IMR-90 (cell line): Measurements from ENCODE around the gene KRT6A. TPM values are rescaled to one million over a fixed set of nuclear protein-coding genes. Genes with fewer than 3 reads are reported as not detected.

Experiments used
- ATAC-seq: fragments of 200-7000 bp; cut with Tn5 transposase; 2 replicates; pipeline ENCODE4 v1.9.1; 2020; ENCODE audit warnings: low read depth, mild to moderate bottlenecking, moderate library complexity
- BruUV-seq: library from RNA; stranded (reverse); fragments of 400-500 nt; replicated peaks from 2 replicates; lab custom pipeline; 2021; lab: Mats Ljungman, UMichigan
- CTCF ChIA-PET: fragments of 300-600 bp; formaldehyde crosslinking; extraction: SDS; loops from one replicate; lab custom pipeline; 2021; ENCODE audit warnings: antibody characterized with exemption; lab: Yijun Ruan, JAX
- POLR2A ChIA-PET: fragments of 300-600 bp; sonication (Branson Sonifier 250); formaldehyde crosslinking; loops from one replicate; lab custom pipeline; 2022; ENCODE audit warnings: antibody characterized with exemption; ENCODE audit not compliant: unreplicated experiment; lab: Charles Lee
- DNase-seq: peaks from one replicate; pipeline ENCODE4 v3.0.0; 2013
- H2AFZ ChIP-seq: replicated peaks from 2 replicates; pipeline ENCODE3; 2013; ENCODE audit warnings: low read length, mild to moderate bottlenecking; ENCODE audit not compliant: poor library complexity
- H2AK5ac ChIP-seq: 2 replicates; pipeline ENCODE4 v1.6.1; 2013; ENCODE audit warnings: low read depth, low read length, inconsistent platforms
- H2AK9ac ChIP-seq: replicated peaks from 2 replicates; pipeline ENCODE3; 2013; ENCODE audit warnings: mild to moderate bottlenecking, low read depth, low read length, moderate library complexity; ENCODE audit not compliant: poor library complexity
- H2BK120ac ChIP-seq: 2 replicates; pipeline ENCODE4 v1.6.1; 2013; ENCODE audit warnings: low read depth, low read length, inconsistent platforms
- H2BK15ac ChIP-seq: 3 replicates; pipeline ENCODE4 v1.6.1; 2013; ENCODE audit warnings: low read depth, low read length, inconsistent platforms
- H2BK20ac ChIP-seq: 2 replicates; pipeline ENCODE4 v1.6.1; 2013; ENCODE audit warnings: low read depth, mild to moderate bottlenecking, inconsistent platforms, low read length, moderate library complexity
- H2BK5ac ChIP-seq: 2 replicates; pipeline ENCODE4 v1.6.1; 2013; ENCODE audit warnings: mild to moderate bottlenecking, low read depth, low read length, inconsistent platforms; ENCODE audit not compliant: poor library complexity, severe bottlenecking
- H3K14ac ChIP-seq: replicated peaks from 2 replicates; pipeline ENCODE4 v1.6.1; 2013; ENCODE audit warnings: low read depth, low read length, inconsistent platforms
- H3K18ac ChIP-seq: 2 replicates; pipeline ENCODE4 v1.6.1; 2013; ENCODE audit warnings: low read depth, low read length, control low read depth
- H3K23ac ChIP-seq: 2 replicates; pipeline ENCODE4 v1.6.1; 2013; ENCODE audit warnings: low read depth, low read length, inconsistent platforms
- H3K27ac ChIP-seq: 2 replicates; pipeline ENCODE4 v1.5.1; 2013; ENCODE audit warnings: mild to moderate bottlenecking, control low read depth, low read length; ENCODE audit not compliant: insufficient read depth
- H3K27me3 ChIP-seq: 2 replicates; pipeline ENCODE4 v1.6.1; 2013; ENCODE audit warnings: low read length; ENCODE audit not compliant: control insufficient read depth, insufficient read depth
- H3K36me3 ChIP-seq: 2 replicates; pipeline ENCODE4 v1.6.1; 2013; ENCODE audit warnings: low read length, mixed read lengths; ENCODE audit not compliant: control insufficient read depth, insufficient read depth
- H3K4ac ChIP-seq: 2 replicates; pipeline ENCODE4 v1.6.1; 2013; ENCODE audit warnings: low read depth, low read length, inconsistent platforms
- H3K4me1 ChIP-seq: 2 replicates; pipeline ENCODE4 v1.6.1; 2013; ENCODE audit warnings: low read length, mixed read lengths; ENCODE audit not compliant: control insufficient read depth, insufficient read depth
- H3K4me2 ChIP-seq: 2 replicates; pipeline ENCODE4 v1.6.1; 2013; ENCODE audit warnings: low read depth, mild to moderate bottlenecking, control low read depth, low read length, moderate library complexity
- H3K4me3 ChIP-seq: 2 replicates; pipeline ENCODE4 v1.5.1; 2013; ENCODE audit warnings: low read depth, mild to moderate bottlenecking, control low read depth, low read length, moderate library complexity; ENCODE audit not compliant: insufficient read depth
- H3K56ac ChIP-seq: 2 replicates; pipeline ENCODE4 v1.6.1; 2013; ENCODE audit warnings: low read length, inconsistent platforms; ENCODE audit not compliant: insufficient read depth; ENCODE audit errors: extremely low read depth
- H3K79me1 ChIP-seq, 2 experiments: 2 replicates each; pipeline ENCODE4 v1.6.1; 2013; ENCODE audit warnings: low read length in 2 of 2, inconsistent platforms in 1 of 2, low read depth in 1 of 2
- H3K9ac ChIP-seq: 2 replicates; pipeline ENCODE4 v1.6.1; 2013; ENCODE audit warnings: low read depth, low read length, control low read depth
- H3K9me1 ChIP-seq: 2 replicates; pipeline ENCODE4 v1.6.1; 2013; ENCODE audit warnings: low read length, inconsistent platforms; ENCODE audit not compliant: insufficient read depth
- H3K9me3 ChIP-seq: 2 replicates; pipeline ENCODE4 v1.6.1; 2013; ENCODE audit warnings: low read length; ENCODE audit not compliant: control insufficient read depth, insufficient read depth
- H4K20me1 ChIP-seq: 2 replicates; pipeline ENCODE4 v1.6.1; 2013; ENCODE audit warnings: low read length, inconsistent platforms; ENCODE audit not compliant: insufficient read depth
- H4K5ac ChIP-seq: 2 replicates; pipeline ENCODE4 v1.6.1; 2013; ENCODE audit warnings: mild to moderate bottlenecking, low read depth, low read length, control low read depth
- H4K8ac ChIP-seq, 2 experiments: 2 replicates each; pipeline ENCODE4 v1.6.1; 2013; ENCODE audit warnings: low read depth in 2 of 2, low read length in 2 of 2, control low read depth in 1 of 2, inconsistent platforms in 1 of 2
- H4K91ac ChIP-seq: 2 replicates; pipeline ENCODE4 v1.6.1; 2013; ENCODE audit warnings: low read depth, low read length, inconsistent platforms; ENCODE audit not compliant: insufficient read depth
- ELK1 ChIP-seq: fragments of 150-350 bp; IDR thresholded peaks from 2 replicates; pipeline ENCODE4 v1.6.1; 2016; ENCODE audit warnings: low read depth, mild to moderate bottlenecking, low read length, moderate library complexity, borderline replicate concordance
- MAFK ChIP-seq: IDR thresholded peaks from 2 replicates; pipeline ENCODE4 v1.6.1; 2012; ENCODE audit warnings: low read depth, low read length, improper control_type of control experiment
- RCOR1 ChIP-seq: IDR thresholded peaks from 2 replicates; pipeline ENCODE4 v1.6.1; 2012; ENCODE audit warnings: mild to moderate bottlenecking, low read length, improper control_type of control experiment; ENCODE audit not compliant: insufficient replicate concordance
- SMC3 ChIP-seq: fragments of 150-350 bp; IDR thresholded peaks from 2 replicates; pipeline ENCODE4 v1.6.1; 2016; ENCODE audit warnings: low read depth, mild to moderate bottlenecking, antibody characterized with exemption, low read length, moderate library complexity
- WGBS, 2 experiments: methylation state at CpG; one replicate each; pipeline versions ENCODE4 v1.1.5 to v1.1.7; 2013; ENCODE audit warnings: missing lambda C conversion rate in 2 of 2; ENCODE audit not compliant: insufficient read length in 1 of 2; ENCODE audit errors: extremely low coverage in 2 of 2; 5-methylcytosine and 5-hydroxymethylcytosine counted together
- dilution Hi-C: fragments of 300-500 bp; cut with HindIII; formaldehyde crosslinking; loops from one replicate; pipeline ENCODE4 v1.14.3; 2018; ENCODE audit warnings: low sequenced_read_pairs; ENCODE audit not compliant: unreplicated experiment
- in situ Hi-C: fragments of 300-500 bp; cut with MboI; formaldehyde crosslinking; loops from 3 replicates; pipeline ENCODE4 v1.14.3; 2019; ENCODE audit warnings: low sequenced_read_pairs, inconsistent platforms, mixed read lengths
- intact Hi-C: fragments of 100-400 bp; cut with micrococcal nuclease; formaldehyde crosslinking; loops from 2 replicates; pipeline ENCODE4 v1.10.0; 2022
- polyA plus RNA-seq, 3 experiments: library from polyadenylated mRNA; depleted of rRNA; stranded (reverse); fragments of >200 nt; gene quantifications; 2 replicates each; pipeline ENCODE4 v1.2.3, GENCODE V29; 2012; ENCODE audit warnings: low replicate concordance in 1 of 3
- total RNA-seq: library from RNA; depleted of rRNA; stranded (reverse); fragments of >200 nt; gene quantifications from 2 replicates; pipeline ENCODE4 v1.2.3, GENCODE V29; 2012

Gene KRT6A
- total and polyA plus RNA-seq, 2 of the 4 experiments (the other 2 are of a cell fraction) = not detected

GRCh38 chr12:52523824-52524223, 30.8 kb upstream of the KRT6A start:
- no peak for DNase-seq
- no TSS peak for BruUV-seq
- H4K5ac ChIP-seq = no peak overlapping the region
- TF ChIP-seq ELK1 = no peak
- no peak for TF ChIP-seq RCOR1
- TF ChIP-seq SMC3 = no peak
- TF ChIP-seq MAFK = no peak
- no peak overlapping the region for H2BK120ac ChIP-seq
- H3K4me2 ChIP-seq = no peak overlapping the region
- in situ Hi-C loops = no loop called here
- H3K27me3 ChIP-seq = peaks cover 40% of the 10 kb centered on the region
- H2BK20ac ChIP-seq = no peak overlapping the region
- ChIA-PET CTCF (no interaction called here), POLR2A (no interaction called here)
- H3K79me1 ChIP-seq = no peaks in the 10 kb centered on the region
- no peaks in the 10 kb centered on the region for H3K9me3 ChIP-seq
- H2AK5ac ChIP-seq = no peak overlapping the region
- H3K4me3 ChIP-seq = no peak overlapping the region
- H4K91ac ChIP-seq = no peak overlapping the region
- H3K18ac ChIP-seq = no peak overlapping the region
- H4K8ac ChIP-seq = no peak overlapping the region
- no peaks in the 10 kb centered on the region for H3K9me1 ChIP-seq
- no peaks in the 10 kb centered on the region for H3K4me1 ChIP-seq
- intact Hi-C loops = no loop called here
- no peak for ATAC-seq
- H2AFZ ChIP-seq = no peak overlapping the region
- WGBS, 2 experiments = no CpG with 5 or more reads among the region's 4 CpGs
- H3K56ac ChIP-seq = no peak overlapping the region
- dilution Hi-C loops = no loop called here
- H4K20me1 ChIP-seq = no peaks in the 10 kb centered on the region; the same call in 1 of the 2 replicates
- no peak overlapping the region for H2BK5ac ChIP-seq
- H3K9ac ChIP-seq = no peak overlapping the region
- H2AK9ac ChIP-seq = no peak overlapping the region
- no peak overlapping the region for H3K14ac ChIP-seq
- H3K27ac ChIP-seq = no peak overlapping the region
- H3K36me3 ChIP-seq = no peaks in the 10 kb centered on the region
- no peak overlapping the region for H3K4ac ChIP-seq
- H3K23ac ChIP-seq = no peak overlapping the region
- no peak overlapping the region for H2BK15ac ChIP-seq
